IMR-90 (cell line): ENCODE data around the gene FLYWCH1. TPM values are rescaled to one million over a fixed set of nuclear protein-coding genes. Genes with fewer than 3 reads are reported as not detected.

Experiments used
- ATAC-seq: fragments of 200-7000 bp; cut with Tn5 transposase; 2 replicates; pipeline ENCODE4 v1.9.1; 2020; ENCODE audit warnings: low read depth, mild to moderate bottlenecking, moderate library complexity
- BruUV-seq: library from RNA; stranded (reverse); fragments of 400-500 nt; replicated peaks from 2 replicates; lab custom pipeline; 2021; lab: Mats Ljungman, UMichigan
- CTCF ChIA-PET: fragments of 300-600 bp; formaldehyde crosslinking; extraction: SDS; loops from one replicate; lab custom pipeline; 2021; ENCODE audit warnings: antibody characterized with exemption; lab: Yijun Ruan, JAX
- POLR2A ChIA-PET: fragments of 300-600 bp; sonication (Branson Sonifier 250); formaldehyde crosslinking; loops from one replicate; lab custom pipeline; 2022; ENCODE audit warnings: antibody characterized with exemption; ENCODE audit not compliant: unreplicated experiment; lab: Charles Lee
- DNase-seq: peaks from one replicate; pipeline ENCODE4 v3.0.0; 2013
- H2AFZ ChIP-seq: replicated peaks from 2 replicates; pipeline ENCODE3; 2013; ENCODE audit warnings: low read length, mild to moderate bottlenecking; ENCODE audit not compliant: poor library complexity
- H2AK5ac ChIP-seq: 2 replicates; pipeline ENCODE4 v1.6.1; 2013; ENCODE audit warnings: low read depth, low read length, inconsistent platforms
- H2AK9ac ChIP-seq: replicated peaks from 2 replicates; pipeline ENCODE3; 2013; ENCODE audit warnings: mild to moderate bottlenecking, low read depth, low read length, moderate library complexity; ENCODE audit not compliant: poor library complexity
- H2BK120ac ChIP-seq: 2 replicates; pipeline ENCODE4 v1.6.1; 2013; ENCODE audit warnings: low read depth, low read length, inconsistent platforms
- H2BK15ac ChIP-seq: 3 replicates; pipeline ENCODE4 v1.6.1; 2013; ENCODE audit warnings: low read depth, low read length, inconsistent platforms
- H2BK20ac ChIP-seq: 2 replicates; pipeline ENCODE4 v1.6.1; 2013; ENCODE audit warnings: low read depth, mild to moderate bottlenecking, inconsistent platforms, low read length, moderate library complexity
- H2BK5ac ChIP-seq: 2 replicates; pipeline ENCODE4 v1.6.1; 2013; ENCODE audit warnings: mild to moderate bottlenecking, low read depth, low read length, inconsistent platforms; ENCODE audit not compliant: poor library complexity, severe bottlenecking
- H3K14ac ChIP-seq: replicated peaks from 2 replicates; pipeline ENCODE4 v1.6.1; 2013; ENCODE audit warnings: low read depth, low read length, inconsistent platforms
- H3K18ac ChIP-seq: 2 replicates; pipeline ENCODE4 v1.6.1; 2013; ENCODE audit warnings: low read depth, low read length, control low read depth
- H3K23ac ChIP-seq: 2 replicates; pipeline ENCODE4 v1.6.1; 2013; ENCODE audit warnings: low read depth, low read length, inconsistent platforms
- H3K27ac ChIP-seq: 2 replicates; pipeline ENCODE4 v1.5.1; 2013; ENCODE audit warnings: mild to moderate bottlenecking, control low read depth, low read length; ENCODE audit not compliant: insufficient read depth
- H3K27me3 ChIP-seq: 2 replicates; pipeline ENCODE4 v1.6.1; 2013; ENCODE audit warnings: low read length; ENCODE audit not compliant: control insufficient read depth, insufficient read depth
- H3K36me3 ChIP-seq: 2 replicates; pipeline ENCODE4 v1.6.1; 2013; ENCODE audit warnings: low read length, mixed read lengths; ENCODE audit not compliant: control insufficient read depth, insufficient read depth
- H3K4ac ChIP-seq: 2 replicates; pipeline ENCODE4 v1.6.1; 2013; ENCODE audit warnings: low read depth, low read length, inconsistent platforms
- H3K4me1 ChIP-seq: 2 replicates; pipeline ENCODE4 v1.6.1; 2013; ENCODE audit warnings: low read length, mixed read lengths; ENCODE audit not compliant: control insufficient read depth, insufficient read depth
- H3K4me2 ChIP-seq: 2 replicates; pipeline ENCODE4 v1.6.1; 2013; ENCODE audit warnings: low read depth, mild to moderate bottlenecking, control low read depth, low read length, moderate library complexity
- H3K4me3 ChIP-seq: 2 replicates; pipeline ENCODE4 v1.5.1; 2013; ENCODE audit warnings: low read depth, mild to moderate bottlenecking, control low read depth, low read length, moderate library complexity; ENCODE audit not compliant: insufficient read depth
- H3K56ac ChIP-seq: 2 replicates; pipeline ENCODE4 v1.6.1; 2013; ENCODE audit warnings: low read length, inconsistent platforms; ENCODE audit not compliant: insufficient read depth; ENCODE audit errors: extremely low read depth
- H3K79me1 ChIP-seq, 2 experiments: 2 replicates each; pipeline ENCODE4 v1.6.1; 2013; ENCODE audit warnings: low read length in 2 of 2, inconsistent platforms in 1 of 2, low read depth in 1 of 2
- H3K9ac ChIP-seq: 2 replicates; pipeline ENCODE4 v1.6.1; 2013; ENCODE audit warnings: low read depth, low read length, control low read depth
- H3K9me1 ChIP-seq: 2 replicates; pipeline ENCODE4 v1.6.1; 2013; ENCODE audit warnings: low read length, inconsistent platforms; ENCODE audit not compliant: insufficient read depth
- H3K9me3 ChIP-seq: 2 replicates; pipeline ENCODE4 v1.6.1; 2013; ENCODE audit warnings: low read length; ENCODE audit not compliant: control insufficient read depth, insufficient read depth
- H4K20me1 ChIP-seq: 2 replicates; pipeline ENCODE4 v1.6.1; 2013; ENCODE audit warnings: low read length, inconsistent platforms; ENCODE audit not compliant: insufficient read depth
- H4K5ac ChIP-seq: 2 replicates; pipeline ENCODE4 v1.6.1; 2013; ENCODE audit warnings: mild to moderate bottlenecking, low read depth, low read length, control low read depth
- H4K8ac ChIP-seq, 2 experiments: 2 replicates each; pipeline ENCODE4 v1.6.1; 2013; ENCODE audit warnings: low read depth in 2 of 2, low read length in 2 of 2, control low read depth in 1 of 2, inconsistent platforms in 1 of 2
- H4K91ac ChIP-seq: 2 replicates; pipeline ENCODE4 v1.6.1; 2013; ENCODE audit warnings: low read depth, low read length, inconsistent platforms; ENCODE audit not compliant: insufficient read depth
- BHLHE40 ChIP-seq: fragments of 150-350 bp; IDR thresholded peaks from 2 replicates; pipeline ENCODE4 v1.6.1; 2016; ENCODE audit warnings: mild to moderate bottlenecking, low read depth, low read length
- CEBPB ChIP-seq: IDR thresholded peaks from 2 replicates; pipeline ENCODE4 v1.6.1; 2012; ENCODE audit warnings: low read depth, low read length, improper control_type of control experiment
- CHD1 ChIP-seq: IDR thresholded peaks from 2 replicates; pipeline ENCODE4 v1.6.1; 2012; ENCODE audit warnings: low read depth, low read length, improper control_type of control experiment
- FOS ChIP-seq: fragments of 150-350 bp; IDR thresholded peaks from 2 replicates; pipeline ENCODE4 v1.6.1; 2016; ENCODE audit warnings: low read depth, low read length
- MAFK ChIP-seq: IDR thresholded peaks from 2 replicates; pipeline ENCODE4 v1.6.1; 2012; ENCODE audit warnings: low read depth, low read length, improper control_type of control experiment
- MAZ ChIP-seq: IDR thresholded peaks from 2 replicates; pipeline ENCODE4 v1.6.1; 2012; ENCODE audit warnings: low read depth, mild to moderate bottlenecking, low read length, improper control_type of control experiment, moderate library complexity, borderline replicate concordance
- MXI1 ChIP-seq: IDR thresholded peaks from 2 replicates; pipeline ENCODE4 v1.6.1; 2012; ENCODE audit warnings: low read depth, mild to moderate bottlenecking, low read length, moderate library complexity, borderline replicate concordance
- NFE2L2 ChIP-seq: fragments of 150-350 bp; IDR thresholded peaks from 2 replicates; pipeline ENCODE4 v1.6.1; 2016; ENCODE audit warnings: low read depth, mild to moderate bottlenecking, low read length
- POLR2A ChIP-seq: IDR thresholded peaks from 2 replicates; pipeline ENCODE4 v1.6.1; 2012; ENCODE audit warnings: mild to moderate bottlenecking, low read depth, low read length
- RAD21 ChIP-seq: IDR thresholded peaks from 2 replicates; pipeline ENCODE4 v1.6.1; 2012; ENCODE audit warnings: low read length, improper control_type of control experiment
- RCOR1 ChIP-seq: IDR thresholded peaks from 2 replicates; pipeline ENCODE4 v1.6.1; 2012; ENCODE audit warnings: mild to moderate bottlenecking, low read length, improper control_type of control experiment; ENCODE audit not compliant: insufficient replicate concordance
- RFX5 ChIP-seq: IDR thresholded peaks from 2 replicates; pipeline ENCODE4 v1.8.0; 2012; ENCODE audit warnings: low read depth, mild to moderate bottlenecking, low read length, moderate library complexity
- SMC3 ChIP-seq: fragments of 150-350 bp; IDR thresholded peaks from 2 replicates; pipeline ENCODE4 v1.6.1; 2016; ENCODE audit warnings: low read depth, mild to moderate bottlenecking, antibody characterized with exemption, low read length, moderate library complexity
- WGBS, 2 experiments: methylation state at CpG; one replicate each; pipeline versions ENCODE4 v1.1.5 to v1.1.7; 2013; ENCODE audit warnings: missing lambda C conversion rate in 2 of 2; ENCODE audit not compliant: insufficient read length in 1 of 2; ENCODE audit errors: extremely low coverage in 2 of 2; 5-methylcytosine and 5-hydroxymethylcytosine counted together
- dilution Hi-C: fragments of 300-500 bp; cut with HindIII; formaldehyde crosslinking; loops from one replicate; pipeline ENCODE4 v1.14.3; 2018; ENCODE audit warnings: low sequenced_read_pairs; ENCODE audit not compliant: unreplicated experiment
- in situ Hi-C: fragments of 300-500 bp; cut with MboI; formaldehyde crosslinking; loops from 3 replicates; pipeline ENCODE4 v1.14.3; 2019; ENCODE audit warnings: low sequenced_read_pairs, inconsistent platforms, mixed read lengths
- intact Hi-C: fragments of 100-400 bp; cut with micrococcal nuclease; formaldehyde crosslinking; loops from 2 replicates; pipeline ENCODE4 v1.10.0; 2022
- polyA plus RNA-seq, 3 experiments: library from polyadenylated mRNA; depleted of rRNA; stranded (reverse); fragments of >200 nt; gene quantifications; 2 replicates each; pipeline ENCODE4 v1.2.3, GENCODE V29; 2012; ENCODE audit warnings: low replicate concordance in 1 of 3
- total RNA-seq: library from RNA; depleted of rRNA; stranded (reverse); fragments of >200 nt; gene quantifications from 2 replicates; pipeline ENCODE4 v1.2.3, GENCODE V29; 2012
- TF ChIP-seq, protein P1 (sequence below): fragments of 150-350 bp; IDR thresholded peaks from 2 replicates; pipeline ENCODE4 v1.6.1; 2017; ENCODE audit warnings: mild to moderate bottlenecking, antibody characterized with exemption, low read length, low read depth
- TF ChIP-seq, protein P2 (sequence below): conservative IDR thresholded peaks from 2 replicates; pipeline ENCODE4 v1.5.1; 2012; ENCODE audit warnings: mild to moderate bottlenecking, low read depth, low read length, improper control_type of control experiment
- TF ChIP-seq, protein P3 (sequence below): fragments of 150-350 bp; IDR thresholded peaks from 2 replicates; pipeline ENCODE4 v1.6.1; 2016; ENCODE audit warnings: low read depth, mild to moderate bottlenecking, low read length, moderate library complexity, borderline replicate concordance

FLYWCH1 gene
- total and polyA plus RNA-seq, 2 of the 4 experiments (the other 2 are of a cell fraction) = 14.3 to 25.2 TPM

DNA sequence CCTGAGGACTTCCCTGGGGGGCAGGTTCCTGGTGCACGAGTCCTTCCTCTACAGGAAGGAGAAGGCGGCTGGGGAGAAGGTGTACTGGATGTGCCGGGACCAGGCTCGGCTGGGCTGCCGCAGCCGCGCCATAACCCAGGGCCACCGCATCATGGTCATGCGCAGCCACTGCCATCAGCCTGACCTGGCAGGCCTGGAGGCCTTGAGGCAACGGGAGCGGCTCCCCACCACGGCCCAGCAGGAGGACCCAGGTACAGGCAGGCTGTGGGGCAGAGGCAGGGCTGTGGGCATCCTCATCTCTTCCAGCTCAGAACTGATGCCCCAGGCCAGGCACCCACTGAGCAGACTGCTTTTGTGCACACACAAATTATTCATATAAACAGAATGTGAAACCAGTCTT lies 26.5 kb downstream of the FLYWCH1 start:
- TF ChIP-seq FOS = no peak
- TF ChIP-seq, protein P1, sequence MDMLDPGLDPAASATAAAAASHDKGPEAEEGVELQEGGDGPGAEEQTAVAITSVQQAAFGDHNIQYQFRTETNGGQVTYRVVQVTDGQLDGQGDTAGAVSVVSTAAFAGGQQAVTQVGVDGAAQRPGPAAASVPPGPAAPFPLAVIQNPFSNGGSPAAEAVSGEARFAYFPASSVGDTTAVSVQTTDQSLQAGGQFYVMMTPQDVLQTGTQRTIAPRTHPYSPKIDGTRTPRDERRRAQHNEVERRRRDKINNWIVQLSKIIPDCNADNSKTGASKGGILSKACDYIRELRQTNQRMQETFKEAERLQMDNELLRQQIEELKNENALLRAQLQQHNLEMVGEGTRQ = no peak
- no peak for TF ChIP-seq SMC3
- no peak for TF ChIP-seq RFX5
- TF ChIP-seq RAD21 = no peak
- TF ChIP-seq, protein P2, sequence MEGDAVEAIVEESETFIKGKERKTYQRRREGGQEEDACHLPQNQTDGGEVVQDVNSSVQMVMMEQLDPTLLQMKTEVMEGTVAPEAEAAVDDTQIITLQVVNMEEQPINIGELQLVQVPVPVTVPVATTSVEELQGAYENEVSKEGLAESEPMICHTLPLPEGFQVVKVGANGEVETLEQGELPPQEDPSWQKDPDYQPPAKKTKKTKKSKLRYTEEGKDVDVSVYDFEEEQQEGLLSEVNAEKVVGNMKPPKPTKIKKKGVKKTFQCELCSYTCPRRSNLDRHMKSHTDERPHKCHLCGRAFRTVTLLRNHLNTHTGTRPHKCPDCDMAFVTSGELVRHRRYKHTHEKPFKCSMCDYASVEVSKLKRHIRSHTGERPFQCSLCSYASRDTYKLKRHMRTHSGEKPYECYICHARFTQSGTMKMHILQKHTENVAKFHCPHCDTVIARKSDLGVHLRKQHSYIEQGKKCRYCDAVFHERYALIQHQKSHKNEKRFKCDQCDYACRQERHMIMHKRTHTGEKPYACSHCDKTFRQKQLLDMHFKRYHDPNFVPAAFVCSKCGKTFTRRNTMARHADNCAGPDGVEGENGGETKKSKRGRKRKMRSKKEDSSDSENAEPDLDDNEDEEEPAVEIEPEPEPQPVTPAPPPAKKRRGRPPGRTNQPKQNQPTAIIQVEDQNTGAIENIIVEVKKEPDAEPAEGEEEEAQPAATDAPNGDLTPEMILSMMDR = no peak
- TF ChIP-seq NFE2L2 = no peak
- TF ChIP-seq, protein P3, sequence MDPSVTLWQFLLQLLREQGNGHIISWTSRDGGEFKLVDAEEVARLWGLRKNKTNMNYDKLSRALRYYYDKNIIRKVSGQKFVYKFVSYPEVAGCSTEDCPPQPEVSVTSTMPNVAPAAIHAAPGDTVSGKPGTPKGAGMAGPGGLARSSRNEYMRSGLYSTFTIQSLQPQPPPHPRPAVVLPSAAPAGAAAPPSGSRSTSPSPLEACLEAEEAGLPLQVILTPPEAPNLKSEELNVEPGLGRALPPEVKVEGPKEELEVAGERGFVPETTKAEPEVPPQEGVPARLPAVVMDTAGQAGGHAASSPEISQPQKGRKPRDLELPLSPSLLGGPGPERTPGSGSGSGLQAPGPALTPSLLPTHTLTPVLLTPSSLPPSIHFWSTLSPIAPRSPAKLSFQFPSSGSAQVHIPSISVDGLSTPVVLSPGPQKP = no peak
- TF ChIP-seq RCOR1 = no peak
- TF ChIP-seq MAFK = no peak
- TF ChIP-seq MXI1 = no peak
- no peak for TF ChIP-seq CHD1
- no peak for TF ChIP-seq POLR2A
- no peak for TF ChIP-seq BHLHE40
- no peak for TF ChIP-seq MAZ
- TF ChIP-seq CEBPB = no peak
- no peak overlapping the region for H3K18ac ChIP-seq
- 100% methylated on average over 5 of the region's 12 CpGs; no CpG with 5 or more reads in 1 of the 2 experiments for WGBS, 2 experiments
- H4K91ac ChIP-seq = no peak overlapping the region
- no peak overlapping the region for H2BK20ac ChIP-seq
- no peak overlapping the region for H3K23ac ChIP-seq
- H4K20me1 ChIP-seq = no peaks in the 10 kb centered on the region
- no peak overlapping the region for H3K27ac ChIP-seq
- no peak overlapping the region for H3K4me3 ChIP-seq
- no peak overlapping the region for H2AFZ ChIP-seq
- ChIA-PET POLR2A (no interaction called here), CTCF (no interaction called here)
- H4K5ac ChIP-seq = no peak overlapping the region
- H3K56ac ChIP-seq = no peak overlapping the region
- no TSS peak for BruUV-seq
- no peak overlapping the region for H3K4ac ChIP-seq
- H2BK15ac ChIP-seq = no peak overlapping the region
- H3K27me3 ChIP-seq = no peaks in the 10 kb centered on the region
- no peak overlapping the region for H4K8ac ChIP-seq
- no peak overlapping the region for H2BK120ac ChIP-seq
- dilution Hi-C loops (no loop called here), intact Hi-C loops (no loop called here), in situ Hi-C loops (no loop called here)
- no peaks in the 10 kb centered on the region for H3K9me3 ChIP-seq
- H3K4me2 ChIP-seq = no peak overlapping the region
- DNase-seq = no peak
- no peaks in the 10 kb centered on the region for H3K9me1 ChIP-seq
- peaks cover 76% of the 10 kb centered on the region for H3K36me3 ChIP-seq
- H3K79me1 ChIP-seq = no peaks in the 10 kb centered on the region
- no peak overlapping the region for H3K14ac ChIP-seq
- H2BK5ac ChIP-seq = no peak overlapping the region
- no peak for ATAC-seq
- H3K9ac ChIP-seq = no peak overlapping the region
- H3K4me1 ChIP-seq = no peaks in the 10 kb centered on the region
- no peak overlapping the region for H2AK9ac ChIP-seq
- H2AK5ac ChIP-seq = no peak overlapping the region
